A673 (cell line): Measurements from ENCODE around the gene NDUFA9. TPM values are rescaled to one million over a fixed set of nuclear protein-coding genes. Genes with fewer than 3 reads are reported as not detected.

Experiments used
- BruUV-seq: library from RNA; stranded (reverse); fragments of 400-500 nt; replicated peaks from 2 replicates; lab custom pipeline; 2021; lab: Mats Ljungman, UMichigan
- CTCF ChIA-PET: fragments of 300-600 bp; sonication (Branson Sonifier 250); formaldehyde crosslinking; loops from one replicate; lab custom pipeline; 2022; ENCODE audit warnings: antibody characterized with exemption; lab: Charles Lee
- POLR2A ChIA-PET: fragments of 300-600 bp; sonication (Branson Sonifier 250); formaldehyde crosslinking; loops from one replicate; lab custom pipeline; 2022; ENCODE audit warnings: antibody characterized with exemption; ENCODE audit not compliant: low non-redundant PET; lab: Charles Lee
- DNase-seq: peaks from one replicate; pipeline ENCODE4 v3.0.0-alpha.2; 2015; ENCODE audit warnings: low spot score
- H3K27ac ChIP-seq: fragments of 200-600 bp; sonication (generic); 2 replicates; pipeline ENCODE4 v1.5.1; 2016; ENCODE audit warnings: mixed run types, low read depth, mild to moderate bottlenecking, mixed read lengths, antibody characterized with exemption, low read length; ENCODE audit not compliant: poor library complexity, severe bottlenecking
- H3K27me3 ChIP-seq: fragments of 200-600 bp; sonication (generic); replicated peaks from 2 replicates; pipeline ENCODE4 v1.6.1; 2017; ENCODE audit warnings: mixed run types, low read depth, mild to moderate bottlenecking, mixed read lengths, antibody characterized with exemption, low read length; ENCODE audit not compliant: insufficient read depth, poor library complexity
- H3K36me3 ChIP-seq: fragments of 200-600 bp; sonication (generic); 2 replicates; pipeline ENCODE4 v1.6.1; 2016; ENCODE audit warnings: mixed run types, mild to moderate bottlenecking, mixed read lengths, antibody characterized with exemption, low read length; ENCODE audit not compliant: insufficient read depth, poor library complexity, severe bottlenecking
- H3K4me1 ChIP-seq: fragments of 200-600 bp; sonication (generic); 2 replicates; pipeline ENCODE4 v1.6.1; 2017; ENCODE audit warnings: mixed run types, mild to moderate bottlenecking, mixed read lengths, antibody characterized with exemption, low read length; ENCODE audit not compliant: insufficient read depth, poor library complexity, severe bottlenecking
- H3K4me3 ChIP-seq: fragments of 200-600 bp; sonication (generic); 2 replicates; pipeline ENCODE4 v1.5.1; 2016; ENCODE audit warnings: low read depth, mixed run types, mild to moderate bottlenecking, mixed read lengths, low read length; ENCODE audit not compliant: poor library complexity, severe bottlenecking
- H3K9me3 ChIP-seq: fragments of 200-600 bp; sonication (generic); 2 replicates; pipeline ENCODE4 v1.6.1; 2016; ENCODE audit warnings: mixed run types, low read depth, mild to moderate bottlenecking, mixed read lengths, antibody characterized with exemption, low read length; ENCODE audit not compliant: poor library complexity, severe bottlenecking
- CTCF ChIP-seq: fragments of 300-800, 200-600 bp; sonication (generic); conservative IDR thresholded peaks from 2 replicates; pipeline ENCODE4 v1.5.1; 2017; ENCODE audit warnings: low read depth, mild to moderate bottlenecking, antibody characterized with exemption, low read length, moderate library complexity, mixed read lengths
- EZH2 ChIP-seq: fragments of 200-600 bp; sonication (generic); IDR thresholded peaks from 2 replicates; pipeline ENCODE4 v1.6.1; 2017; ENCODE audit warnings: borderline replicate concordance, low read depth, mild to moderate bottlenecking, mixed read lengths, antibody characterized with exemption, low read length; ENCODE audit not compliant: poor library complexity, severe bottlenecking
- intact Hi-C: fragments of 100-400 bp; cut with micrococcal nuclease; formaldehyde crosslinking; loops from one replicate; pipeline ENCODE4 v1.10.0; 2022; ENCODE audit not compliant: unreplicated experiment
- total RNA-seq: library from RNA; stranded (reverse); gene quantifications from 2 replicates; pipeline ENCODE4 v1.2.3, GENCODE V29; 2021

Gene NDUFA9
- total RNA-seq, 1 experiment from 2014 or later = 199 TPM

- intact Hi-C loops = no loop called here
- Histone ChIP-seq H3K4me1 (no peaks in the 10 kb centered on the region), H3K9me3 (no peaks in the 10 kb centered on the region), H3K4me3 (no peak overlapping the region), H3K27ac (no peak overlapping the region), H3K36me3 (no peaks in the 10 kb centered on the region), H3K27me3 (peaks cover 76% of the 10 kb centered on the region)
- TF ChIP-seq EZH2 (no peak), CTCF (no peak)
- DNase-seq = no peak
- POLR2A ChIA-PET = no interaction called here
- CTCF ChIA-PET = no interaction called here
- no TSS peak for BruUV-seq
Observed at GRCh38 chr12:4626543-4626942, 22.4 kb upstream of the NDUFA9 start.

GRCh38 chr12:4628406-4628805 is 20.5 kb upstream of the NDUFA9 start:
- no peaks in the 10 kb centered on the region for H3K9me3 ChIP-seq
- ChIA-PET POLR2A (no interaction called here), CTCF (no interaction called here)
- intact Hi-C loops = no loop called here
- no TSS peak for BruUV-seq
- TF ChIP-seq EZH2 = no peak
- TF ChIP-seq CTCF = no peak
- H3K4me3 ChIP-seq = no peak overlapping the region
- H3K27me3 ChIP-seq = peaks cover 75% of the 10 kb centered on the region
- no peaks in the 10 kb centered on the region for H3K4me1 ChIP-seq
- no peak overlapping the region for H3K27ac ChIP-seq
- H3K36me3 ChIP-seq = no peaks in the 10 kb centered on the region
- DNase-seq = no peak

- DNase-seq = no peak
- POLR2A ChIA-PET = no interaction called here
- H3K27me3 ChIP-seq = peaks cover 88% of the 10 kb centered on the region
- CTCF ChIA-PET = no interaction called here
- no peaks in the 10 kb centered on the region for H3K36me3 ChIP-seq
- H3K4me3 ChIP-seq = no peak overlapping the region
- H3K9me3 ChIP-seq = no peaks in the 10 kb centered on the region
- no peak for TF ChIP-seq EZH2
- TF ChIP-seq CTCF = no peak
- no peak overlapping the region for H3K27ac ChIP-seq
- BruUV-seq = no TSS peak
- intact Hi-C loops = no loop called here
- H3K4me1 ChIP-seq = no peaks in the 10 kb centered on the region
Observed at GRCh38 chr12:4630262-4630661, 18.7 kb upstream of the NDUFA9 start.
